ENCODE data around the gene RPH3AL. TPM values are rescaled to one million over a fixed set of nuclear protein-coding genes. Genes with fewer than 3 reads are reported as not detected.
A peak's percentile ranks its signal among the peaks of the same experiment; 100 is the strongest.

RPH3AL gene
- total and polyA plus RNA-seq, 2 of the 8 experiments (the other 6 are each of a cell fraction or from before 2014, with no cell fraction given), result 5.6 to 5.8 TPM

- Histone ChIP-seq H3K79me2 (ENCODE audit: control insufficient read depth in 1 of 2, insufficient read depth in 2 of 2, low read length in 2 of 2) (no peaks in the 10 kb centered on the region), H2BK5ac (ENCODE audit: low read depth, low read length) (no peak overlapping the region), H3K27me3 (replicated peaks in 1 of 4; ENCODE audit: control insufficient read depth in 3 of 4, extremely low read depth in 1 of 4, insufficient read depth in 3 of 4, low read length in 3 of 4) (peaks cover 0 to 1% (median 0%) of the 10 kb centered on the region in 4 experiments; a peak in 1 of 7 replicates), H3K14ac (ENCODE audit: insufficient read length) (no peak overlapping the region), H3K9me3 (ENCODE audit: insufficient read depth in 2 of 2, low read depth in 1 of 2, low read length in 1 of 2) (no peaks in the 10 kb centered on the region), H3K4me1 (replicated peaks in 1 of 4; ENCODE audit: control insufficient read depth in 3 of 4, insufficient read depth in 4 of 4, low read length in 3 of 4) (peaks cover 4 to 30% (median 23%) of the 10 kb centered on the region in 4 experiments), H3K4me2 (ENCODE audit: insufficient read depth in 1 of 2, low read depth in 2 of 2, low read length in 2 of 2) (no peak overlapping the region), H3K9ac (replicated peaks in 1 of 4; ENCODE audit: extremely low read depth in 1 of 4, low read depth in 3 of 4, low read length in 3 of 4) (no peak overlapping the region), H4K20me1 (replicated peaks in 1 of 2; ENCODE audit: control insufficient read depth in 1 of 2, insufficient read depth in 2 of 2, low read length in 2 of 2) (no peaks in the 10 kb centered on the region), H3K4me3 (ENCODE audit: extremely low read depth in 1 of 4, insufficient read depth in 2 of 4, low read depth in 3 of 4, low read length in 4 of 4) (no peak overlapping the region), H4K91ac (replicated peaks; ENCODE audit: insufficient read length, low read length) (peak overlapping the region; percentile 15), H3K79me1 (ENCODE audit: low read depth, low read length) (no peaks in the 10 kb centered on the region), H2AFZ (ENCODE audit: low read length) (no peak overlapping the region), H4K5ac (ENCODE audit: insufficient read length, low read depth, low read length) (no peak overlapping the region), H3K18ac (ENCODE audit: extremely low read depth, low read length) (0 out of 2 replicates have a peak overlapping the region, but pooled peaks have one; percentile 32), H2BK20ac (ENCODE audit: low read length) (0 out of 2 replicates have a peak overlapping the region, but pooled peaks have one; percentile 32), H2BK12ac (ENCODE audit: low read depth, low read length) (no peak overlapping the region), H3K56ac (replicated peaks; ENCODE audit: insufficient read length, low read depth, low read length) (no peak overlapping the region), H2BK120ac (replicated peaks; ENCODE audit: low read depth, low read length) (no peak overlapping the region), H3K23me2 (ENCODE audit: low read depth, low read length) (no peaks in the 10 kb centered on the region; the same call in 1 of the 2 replicates), H4K8ac (ENCODE audit: extremely low read depth, insufficient read depth, low read length) (no peak overlapping the region), H3K27ac (ENCODE audit: low read depth, low read length) (no peak overlapping the region), H3K23ac (ENCODE audit: insufficient read length) (no peak overlapping the region), H2AK5ac (ENCODE audit: low read depth, low read length) (peak overlapping the region; percentile 53; the same call in 1 of the 2 replicates), H3K4ac (replicated peaks; ENCODE audit: insufficient read length, low read depth, low read length) (no peak overlapping the region), H3K36me3 (ENCODE audit: control insufficient read depth in 2 of 4, insufficient read depth in 4 of 4, low read length in 3 of 4) (no peaks in the 10 kb centered on the region), H2BK15ac (ENCODE audit: low read length) (0 out of 2 replicates have a peak overlapping the region, but pooled peaks have one; percentile 81)
- POLR2A ChIA-PET (ENCODE audit: partially characterized antibody), result interaction anchor here (1.5 to 3.1 kb wide), 2 partner anchors 13 to 127 kb away, joined by 5 to 10 read pairs; no protein-coding TSS in a partner anchor
- DNase-seq (ENCODE audit: low read depth in 1 of 2, low spot score in 2 of 2) (no peak), FAIRE-seq (no peak)
- 90% methylated on average over 16 of the region's 26 CpGs; no CpG with 5 or more reads in 1 of the 2 experiments for WGBS, 2 experiments (ENCODE audit: extremely low coverage in 1 of 2, insufficient coverage in 1 of 2, insufficient read length in 1 of 2, insufficient replicate concordance in 2 of 2, low coverage in 1 of 2, low lambda C conversion rate in 2 of 2, missing lambda C conversion rate in 1 of 2)
- CTCF ChIA-PET (ENCODE audit: partially characterized antibody), result interaction anchor here (0.6 to 3.4 kb wide), 5 partner anchors 26 to 142 kb away, joined by 3 to 21 read pairs (median 5); no protein-coding TSS in a partner anchor
- TF ChIP-seq CREB1 (IDR thresholded peaks at IDR 0.05) (no peak), EGR1 (IDR thresholded peaks at IDR 0.05; ENCODE audit: borderline replicate concordance, low read depth, low read length) (no peak), SP1 (IDR thresholded peaks at IDR 0.05; ENCODE audit: low read depth, low read length) (no peak)
Measured at GRCh38 chr17:306536-307294, 45.9 kb downstream of the RPH3AL start.

Data from H1 (cell line).